GM19239 (cell line): ENCODE results near the gene OR10A5.
"Not testable (repeated sequence)": the region's sequence is repeated elsewhere in the genome, so short reads cannot be mapped to it uniquely, and the experiment has no call there.

Experiments used
- DNase-seq: peaks from one replicate; pipeline ENCODE4 v3.0.0; 2011; ENCODE audit warnings: low spot score; ENCODE audit not compliant: insufficient read length
- FAIRE-seq: peaks from 2 replicates; lab custom pipeline; 2011; peaks lifted over from hg19 to GRCh38; lab: Jason Lieb, UNC

Gene OR10A5

GRCh38 chr11:6864438-6864837, 19.0 kb downstream of the OR10A5 start:
- DNase-seq (no peak), FAIRE-seq (no peak)

GRCh38 chr11:6871278-6871677, 25.8 kb downstream of the OR10A5 start:
- FAIRE-seq, result no peak
- DNase-seq, result no peak

GRCh38 chr11:6875761-6876160, 30.3 kb downstream of the OR10A5 start:
- FAIRE-seq (no peak), DNase-seq (no peak)

GRCh38 chr11:6876325-6876724, 30.8 kb downstream of the OR10A5 start, which contains the start of gene OR10A4:
TSS of gene OR10A4 (plus strand) at chr11:6876625. CDS start at chr11:6876648, 23 bp downstream.
- FAIRE-seq (no peak), DNase-seq (no peak)

GRCh38 chr11:6876914-6877313, 31.4 kb downstream of the OR10A5 start:
- no peak for FAIRE-seq

GRCh38 chr11:6882751-6883150, 37.3 kb downstream of the OR10A5 start:
- FAIRE-seq, result no peak
- no peak for DNase-seq

More at GRCh38 chr11:6876914-6877313, 31.4 kb downstream of the OR10A5 start:
- no peak for DNase-seq

GRCh38 chr11:6887711-6888110, 42.2 kb downstream of the OR10A5 start:
- not testable (repeated sequence) for FAIRE-seq, DNase-seq

- FAIRE-seq (no peak), DNase-seq (no peak)
These were observed 43.3 kb downstream of the OR10A5 start for GRCh38 chr11:6888830-6889229.

- FAIRE-seq (no peak), DNase-seq (no peak)
These were observed 44.4 kb downstream of the OR10A5 start for GRCh38 chr11:6889835-6890234.

- no peak for DNase-seq
- FAIRE-seq, result no peak
These were observed 46.9 kb downstream of the OR10A5 start, which contains the start of gene OR2D2 for GRCh38 chr11:6892400-6892799. TSS of gene OR2D2 (minus strand) at chr11:6892500. CDS start at chr11:6892500, 0 bp downstream.

GRCh38 chr11:6894097-6894496, 48.6 kb downstream of the OR10A5 start:
- DNase-seq, result no peak
- no peak for FAIRE-seq

- no peak for FAIRE-seq
These were observed 49.5 kb downstream of the OR10A5 start for GRCh38 chr11:6895010-6895409.

More at GRCh38 chr11:6895010-6895409, 49.5 kb downstream of the OR10A5 start:
- DNase-seq, result no peak
